Measurements from ENCODE around the gene BACE2.

The BACE2 gene

GRCh38 chr21:41317458-41317857 lies 149.5 kb downstream of the BACE2 start:
- ATAC-seq, result no peak
- TF ChIP-seq TSHZ2 (CRISPR knock-in tag; IDR thresholded peaks at IDR 0.05) (no peak), SNAI2 (CRISPR knock-in tag; IDR thresholded peaks at IDR 0.05) (no peak), RARB (CRISPR knock-in tag; IDR thresholded peaks at IDR 0.05) (no peak), CSRNP3 (CRISPR knock-in tag; IDR thresholded peaks at IDR 0.05) (no peak), ARNTL (CRISPR knock-in tag; IDR thresholded peaks at IDR 0.05; ENCODE audit: borderline replicate concordance, low read depth) (no peak), PPARA (CRISPR knock-in tag; IDR thresholded peaks at IDR 0.05; ENCODE audit: borderline replicate concordance) (no peak), ISL1 (CRISPR knock-in tag; IDR thresholded peaks at IDR 0.05) (no peak), ZFP30 (CRISPR knock-in tag; IDR thresholded peaks at IDR 0.05) (no peak), ZNF8 (CRISPR knock-in tag; IDR thresholded peaks at IDR 0.05) (no peak), ZNF565 (CRISPR knock-in tag; conservative IDR thresholded peaks at IDR 0.05; ENCODE audit: low read depth) (no peak), ESRRG (CRISPR knock-in tag; IDR thresholded peaks at IDR 0.05) (no peak), CREB5 (CRISPR knock-in tag; IDR thresholded peaks at IDR 0.05; ENCODE audit: low read depth) (no peak), ZC3H10 (CRISPR knock-in tag; IDR thresholded peaks at IDR 0.05) (no peak), TOX (CRISPR knock-in tag; IDR thresholded peaks at IDR 0.05; ENCODE audit: borderline replicate concordance) (no peak), BACH2 (CRISPR knock-in tag; IDR thresholded peaks at IDR 0.05; ENCODE audit: borderline replicate concordance) (no peak), PATZ1 (CRISPR knock-in tag; IDR thresholded peaks at IDR 0.05; ENCODE audit: borderline replicate concordance) (no peak)

GRCh38 chr21:41318218-41318617 lies 150.3 kb downstream of the BACE2 start:
- ATAC-seq, result no peak
- no peak for TF ChIP-seq SNAI2 (CRISPR knock-in tag; IDR thresholded peaks at IDR 0.05)
- TF ChIP-seq ZNF70 (CRISPR knock-in tag; IDR thresholded peaks at IDR 0.05), result no peak
- TF ChIP-seq ZFP30 (CRISPR knock-in tag; IDR thresholded peaks at IDR 0.05), result no peak
- no peak for TF ChIP-seq CSDC2 (CRISPR knock-in tag; IDR thresholded peaks at IDR 0.05)
- no peak for TF ChIP-seq ZNF565 (CRISPR knock-in tag; conservative IDR thresholded peaks at IDR 0.05; ENCODE audit: low read depth)
- TF ChIP-seq ZC3H10 (CRISPR knock-in tag; IDR thresholded peaks at IDR 0.05), result no peak
- no peak for TF ChIP-seq TOX (CRISPR knock-in tag; IDR thresholded peaks at IDR 0.05; ENCODE audit: borderline replicate concordance)
- TF ChIP-seq CREB5 (CRISPR knock-in tag; IDR thresholded peaks at IDR 0.05; ENCODE audit: low read depth), result no peak
- TF ChIP-seq ZNF8 (CRISPR knock-in tag; IDR thresholded peaks at IDR 0.05), result no peak
- no peak for TF ChIP-seq POU6F1 (CRISPR knock-in tag; IDR thresholded peaks at IDR 0.05; ENCODE audit: borderline replicate concordance, low read depth)
- TF ChIP-seq ESRRG (CRISPR knock-in tag; IDR thresholded peaks at IDR 0.05), result no peak

- no peak for ATAC-seq
- no peak for TF ChIP-seq ZFP30 (CRISPR knock-in tag; IDR thresholded peaks at IDR 0.05)
- no peak for TF ChIP-seq TOX (CRISPR knock-in tag; IDR thresholded peaks at IDR 0.05; ENCODE audit: borderline replicate concordance)
- TF ChIP-seq OSR1 (CRISPR knock-in tag; IDR thresholded peaks at IDR 0.05), result no peak
- TF ChIP-seq ZNF8 (CRISPR knock-in tag; IDR thresholded peaks at IDR 0.05), result no peak
- no peak for TF ChIP-seq ZNF565 (CRISPR knock-in tag; conservative IDR thresholded peaks at IDR 0.05; ENCODE audit: low read depth)
Measured at GRCh38 chr21:41319273-41319672, 151.3 kb downstream of the BACE2 start.

All from SK-N-SH treated with all-trans-retinoic acid at 6 μM for 48 hours (cell line).